K562 (cell line): Measurements from ENCODE around the gene TTYH2. TPM values are rescaled to one million over a fixed set of nuclear protein-coding genes. Genes with fewer than 3 reads are reported as not detected.
A peak's percentile ranks its signal among the peaks of the same experiment; 100 is the strongest.

Experiments
- ATAC-seq: fragments of 200-7000 bp; cut with Tn5 transposase; 3 replicates; pipeline ENCODE4 v1.9.1; 2020; ENCODE audit warnings: moderate library complexity
- BruUV-seq: library from RNA; stranded (reverse); fragments of 400-500 nt; replicated peaks from 2 replicates; lab custom pipeline; 2021; lab: Mats Ljungman, UMichigan
- CTCF ChIA-PET: fragments of 300-600 bp; formaldehyde crosslinking; extraction: SDS; loops from one replicate; lab custom pipeline; 2021; ENCODE audit warnings: low intra/inter-chr PET ratio; lab: Yijun Ruan, JAX
- POLR2A ChIA-PET: fragments of 300-600, 350-650 bp; sonication (Branson Sonifier 250); formaldehyde crosslinking; extraction: SDS; loops from one replicate; lab custom pipeline; 2021; ENCODE audit warnings: antibody characterized with exemption, inconsistent platforms; lab: Yijun Ruan, JAX
- DNase-seq, 4 experiments: peaks; one replicate each; pipeline versions ENCODE4 v3.0.0 to v3.0.0-alpha.2; 2011 to 2018; ENCODE audit warnings: low spot score in 3 of 4, mixed read lengths in 3 of 4; ENCODE audit errors: extremely low read depth in 1 of 4
- FAIRE-seq: peaks from 2 replicates; lab custom pipeline; 2011; peaks lifted over from hg19 to GRCh38; lab: Jason Lieb, UNC
- H2AFZ ChIP-seq: 2 replicates; pipeline ENCODE4 v1.6.0; 2011; ENCODE audit warnings: low read depth, low read length, control low read depth, inconsistent platforms
- H3K27ac ChIP-seq: fragments of 200-600 bp; 3 replicates; pipeline ENCODE4 v1.8.0; 2011; ENCODE audit warnings: low read depth, mild to moderate bottlenecking, control low read depth, inconsistent platforms, low read length, moderate library complexity, mixed read lengths; ENCODE audit errors: extremely low read depth
- H3K27me3 ChIP-seq, 2 experiments: fragments of 300-600 bp in 1 of 2; 2 replicates in 1 of 2; 3 replicates in 1 of 2; pipeline versions ENCODE4 v1.6.0 to v1.8.0; 2011; ENCODE audit warnings: inconsistent platforms in 2 of 2, low read length in 2 of 2, mild to moderate bottlenecking in 1 of 2, mixed read lengths in 1 of 2, moderate library complexity in 1 of 2; ENCODE audit not compliant: control insufficient read depth in 2 of 2, insufficient read depth in 2 of 2
- H3K36me3 ChIP-seq: fragments of 300-600 bp; 3 replicates; pipeline ENCODE4 v1.8.0; 2011; ENCODE audit warnings: mild to moderate bottlenecking, low read length, inconsistent platforms; ENCODE audit not compliant: control insufficient read depth, insufficient read depth
- H3K4me1 ChIP-seq, 2 experiments: fragments of 200-600 bp in 1 of 2; replicated peaks in 1 of 2; 2 replicates in 1 of 2; 3 replicates in 1 of 2; pipeline versions ENCODE4 v1.5.1 to v1.8.0; 2011; ENCODE audit warnings: inconsistent platforms in 2 of 2, low read length in 2 of 2, mild to moderate bottlenecking in 1 of 2, mixed read lengths in 1 of 2, moderate library complexity in 1 of 2; ENCODE audit not compliant: control insufficient read depth in 2 of 2, insufficient read depth in 2 of 2
- H3K4me2 ChIP-seq: 2 replicates; pipeline ENCODE4 v1.6.1; 2011; ENCODE audit warnings: low read length, control low read depth, inconsistent platforms, mixed read lengths; ENCODE audit not compliant: insufficient read depth
- H3K4me3 ChIP-seq: fragments of 200-600 bp; sonication (generic), shearing (Covaris generic); 2 replicates; pipeline ENCODE4 v1.5.1; 2016; ENCODE audit warnings: control low read depth, inconsistent platforms
- H3K79me2 ChIP-seq: fragments of 200-600 bp; 3 replicates; pipeline ENCODE4 v1.8.0; 2011; ENCODE audit warnings: low read length, inconsistent platforms; ENCODE audit not compliant: control insufficient read depth, insufficient read depth
- H3K9ac ChIP-seq, 2 experiments: 2 replicates each; pipeline versions ENCODE4 v1.6.0 to v1.6.1; 2011; ENCODE audit warnings: low read depth in 2 of 2, low read length in 2 of 2, control low read depth in 1 of 2, inconsistent platforms in 1 of 2, mild to moderate bottlenecking in 1 of 2, mixed read lengths in 1 of 2; ENCODE audit not compliant: insufficient read depth in 1 of 2
- H3K9me1 ChIP-seq: one replicate; pipeline ENCODE4 v1.6.0; 2011; ENCODE audit warnings: inconsistent platforms, mild to moderate bottlenecking, low read length, moderate library complexity; ENCODE audit not compliant: control insufficient read depth, insufficient read depth
- H3K9me3 ChIP-seq: replicated peaks from 2 replicates; pipeline ENCODE4 v1.5.1; 2011; ENCODE audit warnings: low read depth, low read length, inconsistent platforms; ENCODE audit not compliant: control insufficient read depth, insufficient read depth
- H4K20me1 ChIP-seq: replicated peaks from 2 replicates; pipeline ENCODE4 v1.6.1; 2011; ENCODE audit warnings: low read length, inconsistent platforms, mixed read lengths; ENCODE audit not compliant: control insufficient read depth, insufficient read depth
- ARID1B ChIP-seq: fragments of 450-650 bp; IDR thresholded peaks from 2 replicates; pipeline ENCODE4 v1.6.1; 2016; ENCODE audit warnings: antibody characterized with exemption, mild to moderate bottlenecking, inconsistent platforms
- ATF1 ChIP-seq, 2 experiments: fragments of 450-650 bp in 1 of 2; IDR thresholded peaks; 2 replicates each; pipeline ENCODE4 v1.6.1; 2016; ENCODE audit warnings: missing compliant biosample characterization in 1 of 2, missing genetic modification characterization in 1 of 2
- CTCFL ChIP-seq: IDR thresholded peaks from 2 replicates; pipeline ENCODE4 v1.6.1; 2011; ENCODE audit warnings: borderline replicate concordance, low read depth, mild to moderate bottlenecking, moderate library complexity, low read length; ENCODE audit not compliant: insufficient read depth, poor library complexity, severe bottlenecking
- SMC3 ChIP-seq: conservative IDR thresholded peaks from 2 replicates; pipeline ENCODE4 v1.6.1; 2011; ENCODE audit warnings: low read depth, low read length, improper control_type of control experiment; ENCODE audit not compliant: insufficient read depth
- TCF7 ChIP-seq: sonication (generic); IDR thresholded peaks from 2 replicates; pipeline ENCODE4 v1.6.1; 2016; ENCODE audit warnings: antibody characterized with exemption, borderline replicate concordance
- TEAD1 ChIP-seq, 2 experiments: fragments of 450-650 bp in 1 of 2; sonication (generic) in 1 of 2; formaldehyde crosslinking; IDR thresholded peaks; 2 replicates each; pipeline versions ENCODE4 v1.4.0 to v1.8.0; 2020 to 2022; ENCODE audit warnings: mild to moderate bottlenecking in 2 of 2, missing genetic modification reagents in 1 of 2
- ZNF24 ChIP-seq: fragments of 450-650 bp; IDR thresholded peaks from 2 replicates; pipeline ENCODE4 v1.6.1; 2016
- ZNF277 ChIP-seq: fragments of 250-450 bp; sonication (Bioruptor Pico); IDR thresholded peaks from 2 replicates; pipeline ENCODE4 v1.8.0; 2022; ENCODE audit warnings: inconsistent platforms, mild to moderate bottlenecking, moderate library complexity, borderline replicate concordance
- ZNF316 ChIP-seq: fragments of 450-650 bp; IDR thresholded peaks from 2 replicates; pipeline ENCODE4 v1.6.1; 2016
- ZNF830 ChIP-seq: fragments of 250-450 bp; sonication (Bioruptor Pico); IDR thresholded peaks from 2 replicates; pipeline ENCODE4 v1.5.0; 2021; ENCODE audit warnings: mild to moderate bottlenecking
- WGBS: fragments of 100-300 bp; shearing (Covaris generic); methylation state at CpG from one replicate; pipeline ENCODE4 v1.1.6; 2016; ENCODE audit warnings: low coverage, mixed read lengths; ENCODE audit not compliant: insufficient coverage; ENCODE audit errors: missing lambda C conversion rate; 5-methylcytosine and 5-hydroxymethylcytosine counted together
- in situ Hi-C: fragments of 300-500 bp; cut with MboI; formaldehyde crosslinking; loops from 4 replicates; pipeline ENCODE4 v1.15.0; 2018; ENCODE audit warnings: inconsistent platforms, mixed read lengths
- intact Hi-C: fragments of 100-400 bp; cut with micrococcal nuclease; formaldehyde crosslinking; loops from 2 replicates; pipeline ENCODE4 v1.14.2; 2022
- polyA plus RNA-seq, 8 experiments: library from polyadenylated mRNA; depleted of rRNA in 4 of 8; stranded (reverse) in 5 of 8; unstranded in 3 of 8; fragments of >200 nt; fragmentation: Nextera tagmentation in 2 of 8; fragmentation: Illumina TruSeq in 1 of 8; extraction: Ambion mirVana in 2 of 8; extraction: Trizol in 1 of 8; gene quantifications; 2 replicates each; pipeline versions ENCODE4 v1.2.1 to v1.2.3, GENCODE V29; 2011 to 2014; ENCODE audit warnings: inconsistent platforms in 1 of 8, missing spikeins in 1 of 8
- total RNA-seq, 7 experiments: library from RNA; depleted of rRNA in 6 of 7; stranded (reverse); fragments of >200 nt in 6 of 7; fragmentation: Illumina TruSeq in 2 of 7; extraction: Trizol in 2 of 7; gene quantifications; 2 replicates each; pipeline versions ENCODE4 v1.2.1 to v1.2.3, GENCODE V29; 2011 to 2021; ENCODE audit warnings: low replicate concordance in 1 of 7
- TF ChIP-seq, protein P1 (sequence below), 2 experiments: fragments of 450-650 bp; IDR thresholded peaks; 2 replicates each; pipeline ENCODE4 v1.6.1; 2016; ENCODE audit warnings: mild to moderate bottlenecking in 2 of 2, borderline replicate concordance in 1 of 2, low read depth in 1 of 2, moderate library complexity in 1 of 2

TTYH2 gene
- total and polyA plus RNA-seq, 9 of the 15 experiments (the other 6 are each of a cell fraction or from before 2014, with no cell fraction given) = 0.03 to 2.0 (median 0.91) TPM

GRCh38 chr17:74222399-74222798, 9.0 kb downstream of the TTYH2 start:
- Histone ChIP-seq H3K27me3 (peaks cover 0 to 12% of the 10 kb centered on the region in 2 experiments; a peak in 2 of 5 replicates), H3K9ac (0 out of 4 replicates have a peak overlapping the region, but pooled peaks of 1 of the 2 experiments have one; percentile 20), H3K36me3 (no peaks in the 10 kb centered on the region), H2AFZ (no peak overlapping the region), H3K9me3 (no peaks in the 10 kb centered on the region), H3K9me1 (no peaks in the 10 kb centered on the region), H3K4me2 (no peak overlapping the region), H3K4me3 (no peak overlapping the region), H3K27ac (no peak overlapping the region), H3K4me1 (peaks cover 6 to 9% of the 10 kb centered on the region in 2 experiments; a peak in 4 of 5 replicates), H4K20me1 (no peaks in the 10 kb centered on the region), H3K79me2 (no peaks in the 10 kb centered on the region)
- POLR2A ChIA-PET = interaction anchor here (0.9 to 1.5 kb wide), 2 partner anchors 12 to 19 kb away, joined by 4 read pairs; partner anchors contain the start of gene RPL38
- CTCF ChIA-PET = no interaction called here
- TF ChIP-seq ZNF830 (no peak), ZNF277 (CRISPR knock-in tag) (no peak), SMC3 (no peak), CTCFL (no peak), ZNF24 (no peak), ZNF316 (no peak), TCF7 (no peak), ARID1B (no peak), TEAD1 (CRISPR knock-in tag; IDR thresholded peaks at IDR 0.05) (no peak), ATF1 (CRISPR knock-in tag; IDR thresholded peaks at IDR 0.05) (no peak), ATF1 (tag; IDR thresholded peaks at IDR 0.05) (no peak)
- TF ChIP-seq, protein P1, sequence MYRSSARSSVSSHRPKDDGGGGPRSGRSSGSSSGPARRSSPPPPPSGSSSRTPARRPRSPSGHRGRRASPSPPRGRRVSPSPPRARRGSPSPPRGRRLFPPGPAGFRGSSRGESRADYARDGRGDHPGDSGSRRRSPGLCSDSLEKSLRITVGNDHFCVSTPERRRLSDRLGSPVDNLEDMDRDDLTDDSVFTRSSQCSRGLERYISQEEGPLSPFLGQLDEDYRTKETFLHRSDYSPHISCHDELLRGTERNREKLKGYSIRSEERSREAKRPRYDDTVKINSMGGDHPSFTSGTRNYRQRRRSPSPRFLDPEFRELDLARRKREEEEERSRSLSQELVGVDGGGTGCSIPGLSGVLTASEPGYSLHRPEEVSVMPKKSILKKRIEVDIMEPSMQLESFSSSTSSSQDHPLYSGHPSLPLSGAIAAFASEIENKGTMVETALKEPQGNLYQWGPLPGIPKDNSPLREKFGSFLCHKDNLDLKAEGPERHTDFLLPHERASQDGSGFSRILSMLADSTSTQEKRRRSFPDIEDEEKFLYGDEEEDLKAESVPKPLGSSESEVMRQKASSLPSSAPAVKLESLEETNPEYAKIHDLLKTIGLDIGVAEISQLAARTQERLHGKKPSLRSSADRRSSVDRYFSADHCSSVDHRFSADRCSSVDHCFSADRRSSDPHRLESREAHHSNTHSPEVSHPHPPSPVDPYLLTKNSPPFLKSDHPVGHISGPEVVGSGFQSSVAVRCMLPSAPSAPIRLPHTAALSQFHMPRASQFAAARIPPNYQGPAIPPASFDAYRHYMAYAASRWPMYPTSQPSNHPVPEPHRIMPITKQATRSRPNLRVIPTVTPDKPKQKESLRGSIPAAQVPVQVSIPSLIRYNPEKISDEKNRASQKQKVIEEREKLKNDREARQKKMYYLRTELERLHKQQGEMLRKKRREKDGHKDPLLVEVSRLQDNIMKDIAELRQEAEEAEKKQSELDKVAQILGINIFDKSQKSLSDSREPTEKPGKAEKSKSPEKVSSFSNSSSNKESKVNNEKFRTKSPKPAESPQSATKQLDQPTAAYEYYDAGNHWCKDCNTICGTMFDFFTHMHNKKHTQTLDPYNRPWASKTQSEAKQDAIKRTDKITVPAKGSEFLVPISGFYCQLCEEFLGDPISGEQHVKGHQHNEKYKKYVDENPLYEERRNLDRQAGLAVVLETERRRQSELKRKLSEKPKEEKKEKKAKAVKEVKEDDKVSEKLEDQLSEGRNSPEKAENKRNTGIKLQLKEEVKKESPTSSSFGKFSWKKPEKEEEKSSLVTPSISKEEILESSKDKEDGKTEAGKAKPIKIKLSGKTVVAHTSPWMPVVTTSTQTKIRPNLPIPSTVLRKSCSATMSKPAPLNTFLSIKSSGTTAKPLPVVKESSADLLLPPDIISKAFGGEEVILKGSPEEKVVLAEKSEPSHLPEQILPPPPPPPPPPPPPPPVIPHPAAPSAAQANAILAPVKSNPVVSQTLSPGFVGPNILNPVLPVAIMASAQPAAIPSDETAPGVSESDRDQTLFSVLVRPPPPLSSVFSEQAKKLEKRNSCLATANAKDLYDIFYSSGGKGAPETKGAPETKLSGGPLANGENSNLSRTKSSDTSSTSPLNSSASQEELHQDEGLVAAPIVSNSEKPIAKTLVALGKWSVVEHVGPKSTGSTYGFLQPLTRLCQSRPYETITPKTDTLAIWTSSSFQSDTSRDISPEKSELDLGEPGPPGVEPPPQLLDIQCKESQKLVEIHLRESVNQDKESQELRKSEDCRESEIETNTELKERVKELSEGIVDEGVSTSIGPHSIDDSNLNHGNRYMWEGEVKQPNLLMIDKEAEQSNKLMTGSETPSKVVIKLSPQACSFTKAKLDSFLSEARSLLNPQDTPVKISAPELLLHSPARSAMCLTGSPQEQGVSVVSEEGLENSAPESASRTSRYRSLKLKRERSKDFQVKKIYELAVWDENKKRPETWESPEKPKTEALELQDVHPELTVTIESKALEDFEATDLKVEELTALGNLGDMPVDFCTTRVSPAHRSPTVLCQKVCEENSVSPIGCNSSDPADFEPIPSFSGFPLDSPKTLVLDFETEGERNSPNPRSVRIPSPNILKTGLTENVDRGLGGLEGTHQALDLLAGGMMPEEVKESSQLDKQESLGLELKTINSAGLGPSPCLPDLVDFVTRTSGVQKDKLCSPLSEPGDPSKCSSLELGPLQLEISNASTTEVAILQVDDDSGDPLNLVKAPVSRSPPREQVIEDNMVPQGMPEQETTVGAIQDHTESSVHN (IDR thresholded peaks at IDR 0.05; ENCODE audit: borderline replicate concordance in 1 of 2, low read depth in 1 of 2) = no peak
- DNase-seq = no peak
- in situ Hi-C loops = no loop called here
- intact Hi-C loops = no loop called here
- WGBS = 39% methylated on average over 13 of the region's 13 CpGs
- no peak for FAIRE-seq
- no peak for ATAC-seq
- no TSS peak for BruUV-seq
